Stomach (tissue), 9 donors: ENCODE data around the gene SLK. TPM values are rescaled to one million over a fixed set of nuclear protein-coding genes. Genes with fewer than 3 reads are reported as not detected.

ENCODE experiments used
- DNase-seq, 2 donors: peaks; one replicate each; pipeline versions ENCODE4 v3.0.0 to v3.0.0-alpha.2; 2013 to 2019
- H3K27ac ChIP-seq, 5 donors: fragments of 200-600 bp in 4 of 5; sonication (generic) in 4 of 5; one replicate each; pipeline ENCODE4 v1.5.1; 2013 to 2019; ENCODE audit warnings: mild to moderate bottlenecking in 1 of 5, moderate library complexity in 1 of 5
- H3K27me3 ChIP-seq, 3 donors: fragments of 200-600 bp; sonication (generic); one replicate each; pipeline ENCODE4 v1.5.1; 2017 to 2019; ENCODE audit warnings: mixed run types in 1 of 3
- H3K36me3 ChIP-seq, 4 donors: fragments of 200-600 bp; sonication (generic); 1 replicate in 3 of 4; 2 replicates in 1 of 4; pipeline ENCODE4 v1.5.1; 2016 to 2019
- H3K4me1 ChIP-seq, 4 donors: fragments of 200-600 bp; sonication (generic); one replicate each; pipeline ENCODE4 v1.5.1; 2016 to 2019
- H3K4me3 ChIP-seq, 4 donors: fragments of 200-600 bp; sonication (generic) in 3 of 4; one replicate each; pipeline ENCODE4 v1.5.1; 2016 to 2019; ENCODE audit warnings: mild to moderate bottlenecking in 1 of 4
- H3K9me3 ChIP-seq, 4 donors: fragments of 200-600 bp; sonication (generic); one replicate each; pipeline ENCODE4 v1.5.1; 2016 to 2019
- CTCF ChIP-seq, 7 experiments: fragments of 450-650 bp in 4 of 7; fragments of 200-600 bp in 3 of 7; sonication (generic) in 3 of 7; IDR thresholded peaks; one replicate each; pipeline ENCODE4 v1.5.1; 2016 to 2019; ENCODE audit warnings: antibody characterized with exemption in 7 of 7, control low read depth in 2 of 7, mild to moderate bottlenecking in 1 of 7
- EP300 ChIP-seq: sonication (generic); formaldehyde crosslinking; IDR thresholded peaks from one replicate; pipeline ENCODE4 v1.6.1; 2017; ENCODE audit warnings: antibody characterized with exemption
- POLR2A ChIP-seq, 4 donors: fragments of 450-650 bp; IDR thresholded peaks; one replicate each; pipeline ENCODE4 v1.6.1; 2016; ENCODE audit warnings: antibody characterized with exemption in 4 of 4, control low read depth in 2 of 4, mild to moderate bottlenecking in 1 of 4, moderate library complexity in 1 of 4
- POLR2AphosphoS5 ChIP-seq, 3 donors: sonication (generic); formaldehyde crosslinking; IDR thresholded peaks; one replicate each; pipeline ENCODE4 v1.6.1; 2016; ENCODE audit warnings: antibody characterized with exemption in 3 of 3
- WGBS, 5 donors: extraction: QIAGEN DNeasy Blood & Tissue Kit in 3 of 5; methylation state at CpG; one replicate each; pipeline versions ENCODE4 v1.1.5 to v1.1.7; 2013 to 2018; 5-methylcytosine and 5-hydroxymethylcytosine counted together
- intact Hi-C: fragments of 100-400 bp; cut with DNase I; formaldehyde crosslinking; loops from one replicate; pipeline ENCODE4 v1.15.1; 2023; ENCODE audit warnings: low total_unique reads
- polyA plus RNA-seq, 3 donors: library from polyadenylated mRNA; stranded (reverse); fragments of 200-250 nt; gene quantifications; one replicate each; pipeline ENCODE4 v1.2.3, GENCODE V29; 2013
- total RNA-seq, 5 donors: library from RNA; depleted of rRNA; stranded (reverse); fragments of >200 nt; gene quantifications; one replicate each; pipeline versions ENCODE4 v1.1.0 to v1.2.3, GENCODE V29; 2014 to 2016
- donor health status: healthy with polysubstance abuse.
- donor health status: Bipolar disorder and iron deficiency.
- donor health status: healthy.

SLK gene
- total and polyA plus RNA-seq, 8 donors: 10.1 to 94.5 (median 47.2) TPM

GRCh38 chr10:103960103-103960502 lies 6.8 kb upstream of the SLK start:
- Histone ChIP-seq H3K27me3 (no peaks in the 10 kb centered on the region), H3K36me3 (no peaks in the 10 kb centered on the region), H3K27ac (no peak overlapping the region), H3K9me3 (no peaks in the 10 kb centered on the region), H3K4me1 (no peaks in the 10 kb centered on the region), H3K4me3 (no peak overlapping the region)
- intact Hi-C loops: no loop called here
- no peak for DNase-seq
- 76 to 86% (median 78%) methylated on average over 3 of the region's 3 CpGs for WGBS, 5 donors
- TF ChIP-seq POLR2AphosphoS5 (IDR thresholded peaks at IDR 0.05): no peak
- no peak for TF ChIP-seq EP300
- TF ChIP-seq CTCF (IDR thresholded peaks at IDR 0.05): no peak
- TF ChIP-seq POLR2A (IDR thresholded peaks at IDR 0.05): no peak

GRCh38 chr10:103967448-103968071 lies 620 bp downstream of the SLK start:
- intact Hi-C loops: no loop called here
- Histone ChIP-seq H3K36me3 (no peaks in the 10 kb centered on the region), H3K4me3 (peak overlapping the region; percentile 79 to 99 (median 88)), H3K27ac (peak overlapping the region; percentile 94 to 100 (median 98)), H3K9me3 (no peaks in the 10 kb centered on the region), H3K4me1 (peaks cover 12 to 56% (median 33%) of the 10 kb centered on the region in 4 donors), H3K27me3 (no peaks in the 10 kb centered on the region)
- WGBS, 5 donors: 0 to 1% (median 0%) methylated on average over 33 to 55 of the region's 55 CpGs
- no peak for TF ChIP-seq POLR2AphosphoS5 (IDR thresholded peaks at IDR 0.05)
- DNase-seq: peak in 1 of 2 donors; percentile 80

- H3K27ac ChIP-seq: peak overlapping the region; percentile 24 to 100 (median 98)
- peaks cover 12 to 61% (median 36%) of the 10 kb centered on the region in 4 donors for H3K4me1 ChIP-seq
- WGBS, 5 donors: 33 to 46% (median 34%) methylated on average over 21 to 23 of the region's 23 CpGs
- H3K36me3 ChIP-seq: no peaks in the 10 kb centered on the region
- no peaks in the 10 kb centered on the region for H3K27me3 ChIP-seq
- TF ChIP-seq POLR2AphosphoS5 (IDR thresholded peaks at IDR 0.05): no peak
- TF ChIP-seq CTCF (IDR thresholded peaks at IDR 0.05): no peak
- TF ChIP-seq POLR2A (IDR thresholded peaks at IDR 0.05): no peak
- TF ChIP-seq EP300: no peak
- intact Hi-C loops: no loop called here
- H3K4me3 ChIP-seq: peak overlapping the region; percentile 79 to 99 (median 88)
- no peaks in the 10 kb centered on the region for H3K9me3 ChIP-seq
- DNase-seq: peak in 1 of 2 donors; percentile 30
These were observed 1.8 kb downstream of the SLK start for GRCh38 chr10:103968441-103969391.

DNA sequence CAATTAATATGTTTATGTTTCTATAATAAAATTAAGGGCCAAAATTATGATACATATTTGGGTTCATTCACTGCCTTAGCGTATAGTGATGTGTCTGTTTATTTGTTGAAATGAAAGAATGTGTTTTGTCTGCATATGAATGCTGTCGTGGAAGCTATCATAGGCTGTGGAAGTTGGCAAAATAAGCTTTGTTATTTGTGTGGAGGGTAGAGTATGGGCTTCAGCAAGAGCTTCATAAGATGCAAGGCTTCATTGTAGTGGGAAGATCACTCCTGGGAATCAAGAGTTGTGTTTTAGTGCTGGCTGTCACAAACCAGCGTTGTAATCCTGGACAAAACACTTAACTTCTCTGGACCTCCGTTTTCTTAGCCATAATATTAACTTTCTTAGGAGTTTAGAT lies 2.5 kb downstream of the SLK start:
- H3K9me3 ChIP-seq: no peaks in the 10 kb centered on the region
- WGBS, 5 donors: 4 to 9% (median 6%) methylated on average over 4 of the region's 4 CpGs
- no peaks in the 10 kb centered on the region for H3K36me3 ChIP-seq
- H3K27ac ChIP-seq: peak overlapping the region in 3 of 5 donors; percentile 52 to 100 (median 94)
- intact Hi-C loops: no loop called here
- peaks cover 12 to 61% (median 36%) of the 10 kb centered on the region in 4 donors for H3K4me1 ChIP-seq
- DNase-seq: no peak
- no peaks in the 10 kb centered on the region for H3K27me3 ChIP-seq
- H3K4me3 ChIP-seq: peak overlapping the region; percentile 79 to 99 (median 88)
- TF ChIP-seq POLR2AphosphoS5 (IDR thresholded peaks at IDR 0.05) (no peak), EP300 (no peak), POLR2A (IDR thresholded peaks at IDR 0.05) (no peak), CTCF (IDR thresholded peaks at IDR 0.05) (no peak)
